HCT116 (cell line): ENCODE data around the gene NFIA. TPM values are rescaled to one million over a fixed set of nuclear protein-coding genes. Genes with fewer than 3 reads are reported as not detected.

Experiments
- ATAC-seq: fragments of 200-7000 bp; cut with Tn5 transposase; 2 replicates; pipeline ENCODE4 v1.9.1; 2020; ENCODE audit warnings: mild to moderate bottlenecking, moderate library complexity
- BruUV-seq: library from RNA; stranded (reverse); fragments of 400-500 nt; replicated peaks from 2 replicates; lab custom pipeline; 2021; lab: Mats Ljungman, UMichigan
- CTCF ChIA-PET: fragments of 300-600 bp; sonication (Branson Sonifier 250); formaldehyde crosslinking; loops from one replicate; lab custom pipeline; 2021; ENCODE audit warnings: antibody characterized with exemption; lab: Charles Lee
- POLR2A ChIA-PET: fragments of 300-600, 350-600 bp; sonication (Branson Sonifier 250); formaldehyde crosslinking; loops from one replicate; lab custom pipeline; 2021; ENCODE audit warnings: antibody characterized with exemption; lab: Charles Lee
- RAD21 ChIA-PET, 2 experiments: fragments of 300-600 bp; sonication (Branson Sonifier 250); formaldehyde crosslinking; loops; one replicate each; lab custom pipeline; 2023; ENCODE audit warnings: low total read pairs in 2 of 2; ENCODE audit not compliant: uncharacterized antibody in 2 of 2, unreplicated experiment in 2 of 2, low non-redundant PET in 1 of 2; lab: Charles Lee
- DNase-seq: peaks from one replicate; pipeline ENCODE4 v3.0.0-alpha.2; 2010; ENCODE audit warnings: low read depth, low spot score
- H2AFZ ChIP-seq: fragments of 200-600 bp; shearing (Covaris generic), sonication (generic); 2 replicates; pipeline ENCODE4 v1.6.1; 2017; ENCODE audit warnings: low read depth, mixed run types, mixed read lengths, antibody characterized with exemption, low read length; ENCODE audit not compliant: poor library complexity, severe bottlenecking
- H3K27ac ChIP-seq: 2 replicates; pipeline ENCODE4 v1.5.1; 2012; ENCODE audit warnings: low read depth, low read length
- H3K27me3 ChIP-seq: fragments of 200-600 bp; sonication (generic); 2 replicates; pipeline ENCODE4 v1.6.1; 2016; ENCODE audit warnings: mixed run types, low read length, mixed read lengths; ENCODE audit not compliant: insufficient read depth
- H3K36me3 ChIP-seq, 2 experiments: fragments of 200-500 bp in 1 of 2; fragments of 200-600 bp in 1 of 2; sonication (Bioruptor generic) in 1 of 2; sonication (generic) in 1 of 2; 2 replicates each; pipeline versions ENCODE4 v1.5.1 to v1.6.1; 2014 to 2016; ENCODE audit warnings: low read length in 2 of 2, inconsistent platforms in 1 of 2, mixed read lengths in 1 of 2, mixed run types in 1 of 2; ENCODE audit not compliant: insufficient read depth in 2 of 2, control insufficient read depth in 1 of 2
- H3K4me1 ChIP-seq, 2 experiments: fragments of 200-600 bp in 1 of 2; sonication (generic) in 1 of 2; 2 replicates each; pipeline versions ENCODE4 v1.5.1 to v1.6.1; 2012 to 2017; ENCODE audit warnings: low read length in 2 of 2, inconsistent platforms in 1 of 2, mild to moderate bottlenecking in 1 of 2, mixed read lengths in 1 of 2, mixed run types in 1 of 2, moderate library complexity in 1 of 2; ENCODE audit not compliant: insufficient read depth in 2 of 2, control insufficient read depth in 1 of 2
- H3K4me2 ChIP-seq: fragments of 200-600 bp; sonication (generic); 2 replicates; pipeline ENCODE4 v1.6.1; 2017; ENCODE audit warnings: mixed run types, low read length, mixed read lengths
- H3K4me3 ChIP-seq, 2 experiments: fragments of 200-600 bp in 1 of 2; sonication (generic) in 1 of 2; replicated peaks in 1 of 2; 2 replicates each; pipeline ENCODE4 v1.5.1; 2011 to 2016; ENCODE audit warnings: low read length in 2 of 2, control low read depth in 1 of 2, low read depth in 1 of 2, mild to moderate bottlenecking in 1 of 2, mixed read lengths in 1 of 2, mixed run types in 1 of 2
- H3K79me2 ChIP-seq: fragments of 200-600 bp; sonication (generic); 2 replicates; pipeline ENCODE4 v1.6.1; 2017; ENCODE audit warnings: mild to moderate bottlenecking, mixed run types, low read length, moderate library complexity, mixed read lengths; ENCODE audit not compliant: insufficient read depth
- H3K9ac ChIP-seq: fragments of 200-600 bp; sonication (generic); 2 replicates; pipeline ENCODE4 v1.6.1; 2016; ENCODE audit warnings: low read length, mixed read lengths
- H3K9me2 ChIP-seq: fragments of 200-600 bp; sonication (generic), shearing (Covaris generic); 2 replicates; pipeline ENCODE4 v1.6.1; 2017; ENCODE audit warnings: mixed run types, mild to moderate bottlenecking, moderate library complexity; ENCODE audit not compliant: insufficient read depth
- H3K9me3 ChIP-seq, 2 experiments: fragments of 200-500 bp in 1 of 2; fragments of 200-600 bp in 1 of 2; sonication (Bioruptor generic) in 1 of 2; sonication (generic) in 1 of 2; 2 replicates each; pipeline ENCODE4 v1.6.1; 2014 to 2017; ENCODE audit warnings: low read length in 2 of 2, mixed read lengths in 2 of 2, inconsistent platforms in 1 of 2, low read depth in 1 of 2, mild to moderate bottlenecking in 1 of 2, mixed run types in 1 of 2, moderate library complexity in 1 of 2; ENCODE audit not compliant: control insufficient read depth in 1 of 2, insufficient read depth in 1 of 2
- H4K20me1 ChIP-seq: fragments of 200-600 bp; sonication (generic), shearing (Covaris generic); 2 replicates; pipeline ENCODE4 v1.6.1; 2017; ENCODE audit warnings: mixed run types, mild to moderate bottlenecking, moderate library complexity; ENCODE audit not compliant: insufficient read depth
- CBX3 ChIP-seq: IDR thresholded peaks from 2 replicates; pipeline ENCODE4 v1.6.1; 2012; ENCODE audit warnings: low read depth
- CTCF ChIP-seq, 3 experiments: fragments of 200-600 bp in 1 of 3; sonication (generic) in 1 of 3; IDR thresholded peaks in 2 of 3; conservative IDR thresholded peaks in 1 of 3; 2 replicates each; pipeline ENCODE4 v1.5.1; 2012 to 2017; ENCODE audit warnings: low read depth in 2 of 3, low read length in 2 of 3, antibody characterized with exemption in 1 of 3, borderline replicate concordance in 1 of 3, control low read depth in 1 of 3, mild to moderate bottlenecking in 1 of 3, mixed read lengths in 1 of 3, mixed run types in 1 of 3, moderate library complexity in 1 of 3; ENCODE audit not compliant: insufficient read depth in 1 of 3
- RAD21 ChIP-seq: IDR thresholded peaks from 2 replicates; pipeline ENCODE4 v1.6.1; 2012; ENCODE audit warnings: low read depth, mild to moderate bottlenecking
- REST ChIP-seq: IDR thresholded peaks from 2 replicates; pipeline ENCODE4 v1.6.1; 2012; ENCODE audit warnings: low read depth
- YY1 ChIP-seq: IDR thresholded peaks from 2 replicates; pipeline ENCODE4 v1.6.1; 2011; ENCODE audit warnings: low read length, low read depth, moderate library complexity, mild to moderate bottlenecking; ENCODE audit not compliant: insufficient replicate concordance; ENCODE audit errors: extremely low read depth
- ZNF274 ChIP-seq: fragments of 200-500 bp; sonication (Bioruptor generic); IDR thresholded peaks from 2 replicates; pipeline ENCODE4 v1.6.1; 2014; ENCODE audit warnings: mild to moderate bottlenecking, low read depth, low read length, inconsistent platforms
- intact Hi-C: fragments of 100-400 bp; cut with micrococcal nuclease; formaldehyde crosslinking; loops from 2 replicates; pipeline ENCODE4 v1.10.0; 2022
- total RNA-seq: library from RNA; stranded (reverse); gene quantifications from one replicate; pipeline ENCODE4 v1.2.1, GENCODE V29; 2021; ENCODE audit not compliant: unreplicated experiment
- TF ChIP-seq, protein P1 (sequence below): IDR thresholded peaks from 2 replicates; pipeline ENCODE4 v1.6.1; 2011; ENCODE audit warnings: mild to moderate bottlenecking, low read length, moderate library complexity; ENCODE audit not compliant: insufficient replicate concordance; ENCODE audit errors: extremely low read depth

NFIA gene
- total RNA-seq, 1 experiment from 2014 or later: 17.2 TPM

DNA sequence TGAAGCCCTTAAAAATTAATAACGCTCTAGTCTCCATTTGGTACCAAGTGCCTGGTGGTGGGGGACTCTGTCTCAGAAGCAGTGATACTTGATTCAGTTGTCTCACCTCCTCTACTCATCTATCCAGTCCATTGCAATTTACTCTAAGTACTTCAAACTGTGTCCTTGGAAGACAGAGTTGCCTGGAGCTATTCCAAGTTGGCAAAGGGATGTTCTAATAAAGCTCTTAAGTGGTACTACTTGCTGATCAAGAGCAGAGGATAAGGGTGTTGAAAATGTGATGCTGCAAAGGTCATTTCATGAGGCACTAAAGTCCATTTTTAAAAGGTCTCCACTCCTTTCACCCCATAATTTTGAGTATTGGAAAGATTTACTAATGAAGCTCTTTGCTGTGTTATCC lies 142.2 kb downstream of the NFIA start (continued):
- TF ChIP-seq RAD21 (no peak), ZNF274 (no peak), CBX3 (no peak)

- Histone ChIP-seq H3K9me2 (no peaks in the 10 kb centered on the region; the same call in 1 of the 2 replicates), H3K9me3 (no peaks in the 10 kb centered on the region), H3K36me3 (no peaks in the 10 kb centered on the region), H3K79me2 (no peaks in the 10 kb centered on the region), H4K20me1 (no peaks in the 10 kb centered on the region), H3K4me1 (no peaks in the 10 kb centered on the region), H3K9ac (no peak overlapping the region), H3K4me3 (no peak overlapping the region), H3K27ac (no peak overlapping the region), H3K4me2 (no peak overlapping the region), H3K27me3 (no peaks in the 10 kb centered on the region), H2AFZ (no peak overlapping the region)
- intact Hi-C loops: no loop called here
- ChIA-PET POLR2A (no interaction called here), RAD21 (no interaction called here), CTCF (no interaction called here)
- TF ChIP-seq CTCF (IDR thresholded peaks at IDR 0.05 in 2 of 3, conservative IDR thresholded peaks at IDR 0.05 in 1 of 3; ENCODE audit: borderline replicate concordance in 1 of 3, insufficient read depth in 1 of 3, low read depth in 2 of 3, low read length in 2 of 3) (no peak), REST (no peak), YY1 (no peak)
- TF ChIP-seq, protein P1, sequence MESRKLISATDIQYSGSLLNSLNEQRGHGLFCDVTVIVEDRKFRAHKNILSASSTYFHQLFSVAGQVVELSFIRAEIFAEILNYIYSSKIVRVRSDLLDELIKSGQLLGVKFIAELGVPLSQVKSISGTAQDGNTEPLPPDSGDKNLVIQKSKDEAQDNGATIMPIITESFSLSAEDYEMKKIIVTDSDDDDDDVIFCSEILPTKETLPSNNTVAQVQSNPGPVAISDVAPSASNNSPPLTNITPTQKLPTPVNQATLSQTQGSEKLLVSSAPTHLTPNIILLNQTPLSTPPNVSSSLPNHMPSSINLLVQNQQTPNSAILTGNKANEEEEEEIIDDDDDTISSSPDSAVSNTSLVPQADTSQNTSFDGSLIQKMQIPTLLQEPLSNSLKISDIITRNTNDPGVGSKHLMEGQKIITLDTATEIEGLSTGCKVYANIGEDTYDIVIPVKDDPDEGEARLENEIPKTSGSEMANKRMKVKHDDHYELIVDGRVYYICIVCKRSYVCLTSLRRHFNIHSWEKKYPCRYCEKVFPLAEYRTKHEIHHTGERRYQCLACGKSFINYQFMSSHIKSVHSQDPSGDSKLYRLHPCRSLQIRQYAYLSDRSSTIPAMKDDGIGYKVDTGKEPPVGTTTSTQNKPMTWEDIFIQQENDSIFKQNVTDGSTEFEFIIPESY: no peak
- no TSS peak for BruUV-seq
- ATAC-seq (no peak), DNase-seq (no peak)
Measured at GRCh38 chr1:61225478-61225877, 143.1 kb downstream of the NFIA start.
